ENCODE data around the gene UBLCP1.
"Not testable (repeated sequence)": the region's sequence is repeated elsewhere in the genome, so short reads cannot be mapped to it uniquely, and the experiment has no call there.

The UBLCP1 gene

GRCh38 chr5:159252195-159252594 is 10.9 kb upstream of the UBLCP1 start:
- DNase-seq (ENCODE audit: low spot score): no peak

DNA sequence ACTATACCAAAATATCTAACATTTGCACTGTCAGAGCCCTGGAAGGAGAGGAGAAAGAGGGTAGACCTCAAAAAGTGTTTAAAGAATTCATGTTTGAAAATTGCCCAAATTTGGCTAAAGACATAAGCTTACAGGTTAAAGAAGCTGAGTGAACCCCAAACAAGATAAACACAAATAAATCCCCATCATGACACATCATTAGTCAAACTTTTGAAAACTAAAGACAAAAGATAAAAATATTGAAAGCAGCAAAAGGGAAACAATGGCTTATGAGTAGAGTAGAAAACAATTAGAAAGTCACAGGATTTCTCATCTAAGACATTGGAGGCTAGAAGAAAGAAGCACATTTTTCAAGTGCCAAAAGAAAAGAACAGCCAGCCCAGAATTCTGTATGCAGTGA is 6.1 kb upstream of the UBLCP1 start:
- DNase-seq (ENCODE audit: low spot score): no peak

- DNase-seq (ENCODE audit: low spot score): no peak
Observed at GRCh38 chr5:159257629-159258283, 5.3 kb upstream of the UBLCP1 start.

GRCh38 chr5:159258361-159258760 is 4.7 kb upstream of the UBLCP1 start:
- no peak for DNase-seq (ENCODE audit: low spot score)

DNA sequence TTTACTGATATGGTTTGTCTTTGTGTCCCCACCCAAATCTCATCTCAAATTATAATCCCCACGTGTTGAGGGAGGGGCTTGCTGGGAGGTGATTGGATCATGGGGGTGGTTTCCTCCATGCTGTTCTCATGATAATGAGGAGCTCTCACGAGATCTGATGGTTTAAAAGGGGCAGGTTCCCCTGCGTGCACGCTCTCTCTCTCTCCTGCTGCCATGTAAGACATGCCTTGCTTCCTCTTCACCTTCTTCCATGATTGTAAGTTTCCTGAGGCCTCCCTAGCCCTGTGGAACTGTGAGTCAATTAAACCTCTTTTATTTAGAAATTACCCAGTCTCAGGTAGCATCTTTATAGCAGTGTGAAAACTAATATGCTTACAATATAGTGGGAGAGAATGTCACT is 2.9 kb upstream of the UBLCP1 start:
- not testable (repeated sequence) for DNase-seq (ENCODE audit: low spot score)

GRCh38 chr5:159262472-159262858 is 625 bp upstream of the UBLCP1 start:
- peak; percentile 11 for DNase-seq (ENCODE audit: low spot score)

DNA sequence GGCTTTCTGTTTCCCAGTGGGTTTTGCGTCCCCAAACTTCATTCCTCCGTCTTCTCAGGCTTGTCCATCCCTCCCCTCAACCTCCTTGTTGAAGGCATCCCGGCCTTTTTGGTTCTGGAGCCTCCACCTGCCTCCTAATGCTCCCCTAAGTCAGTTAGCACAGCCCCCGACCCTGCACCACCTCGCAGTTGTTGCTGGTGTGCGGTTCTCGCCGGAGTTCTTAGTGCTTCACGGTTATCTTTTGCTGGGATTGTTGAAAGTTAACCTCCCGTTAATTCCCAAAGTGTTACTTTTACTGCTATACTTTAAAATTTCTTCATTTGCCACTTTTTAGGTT is 447 bp downstream of the UBLCP1 start:
- DNase-seq (ENCODE audit: low spot score): no peak

DNA sequence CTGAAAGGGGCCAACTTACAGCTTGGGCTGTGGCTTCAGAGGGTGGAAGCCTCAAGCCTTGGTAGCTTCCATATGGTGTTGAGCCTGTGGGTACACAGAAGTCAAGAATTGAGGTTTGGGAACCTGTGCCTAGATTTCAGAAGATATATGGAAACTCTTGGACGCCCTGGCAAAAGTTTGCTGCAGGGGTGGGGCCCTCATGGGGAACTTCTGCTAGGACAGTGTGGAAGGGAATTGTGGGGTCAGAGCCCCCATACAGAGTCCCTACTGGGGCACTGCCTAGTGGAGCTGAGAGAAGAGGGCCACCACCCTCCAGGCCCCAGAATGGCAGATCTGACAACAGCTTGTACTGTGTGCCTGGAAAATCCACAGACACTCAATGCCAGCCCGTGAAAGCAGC is 3.7 kb downstream of the UBLCP1 start:
- DNase-seq (ENCODE audit: low spot score): not testable (repeated sequence)

GRCh38 chr5:159269723-159270122 is 6.6 kb downstream of the UBLCP1 start:
- DNase-seq (ENCODE audit: low spot score): no peak

DNA sequence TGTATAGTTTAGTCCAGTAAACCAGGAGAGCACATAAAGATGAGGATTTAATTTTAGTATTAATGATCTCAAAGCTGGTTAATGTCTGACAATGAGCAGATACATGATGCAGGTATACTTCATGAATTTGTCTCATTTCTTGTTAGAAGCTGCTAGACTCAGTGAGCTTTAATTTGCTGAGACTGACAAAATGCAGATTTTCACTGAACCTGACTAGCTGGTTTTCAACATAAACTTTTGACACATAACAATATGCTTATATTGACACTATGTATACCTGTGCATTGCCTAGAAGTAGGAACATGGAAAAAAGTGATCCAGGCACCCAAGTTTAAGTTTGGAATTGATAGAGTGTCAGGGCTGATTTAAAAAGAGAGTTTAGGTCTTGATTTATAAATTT is 10.8 kb downstream of the UBLCP1 start:
- no peak for DNase-seq (ENCODE audit: low spot score)

- no peak for DNase-seq (ENCODE audit: low spot score)
Observed at GRCh38 chr5:159274676-159275075, 11.6 kb downstream of the UBLCP1 start.

DNA sequence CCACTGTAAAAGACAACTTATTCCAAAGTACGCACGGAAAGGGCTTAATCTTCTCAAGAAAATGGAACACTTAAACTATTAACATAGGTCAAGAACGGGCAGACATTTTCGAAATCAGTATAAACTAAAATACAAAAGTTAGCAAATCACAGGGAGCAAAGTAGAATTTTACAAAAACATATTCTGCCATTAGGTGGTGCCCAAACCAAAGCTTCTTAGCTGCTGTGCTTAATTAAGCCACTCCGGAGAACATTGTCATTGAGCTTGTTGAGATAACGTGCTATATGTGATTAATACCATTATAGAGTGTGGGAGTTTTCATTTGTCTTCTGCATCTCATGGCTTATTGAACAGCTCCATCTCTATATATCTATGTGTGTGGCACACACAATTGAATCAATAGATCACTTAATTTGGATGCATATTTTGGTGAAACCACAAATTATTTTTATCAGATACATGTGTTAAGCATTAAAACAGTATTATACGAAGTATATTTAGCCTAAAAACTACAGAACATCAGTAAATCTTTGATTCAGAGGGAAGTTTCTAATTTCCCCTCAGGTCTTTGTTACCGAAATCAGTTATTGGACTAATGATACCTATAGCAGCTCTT is 23.4 kb downstream of the UBLCP1 start:
- DNase-seq (ENCODE audit: low spot score): peak; percentile 42

DNA sequence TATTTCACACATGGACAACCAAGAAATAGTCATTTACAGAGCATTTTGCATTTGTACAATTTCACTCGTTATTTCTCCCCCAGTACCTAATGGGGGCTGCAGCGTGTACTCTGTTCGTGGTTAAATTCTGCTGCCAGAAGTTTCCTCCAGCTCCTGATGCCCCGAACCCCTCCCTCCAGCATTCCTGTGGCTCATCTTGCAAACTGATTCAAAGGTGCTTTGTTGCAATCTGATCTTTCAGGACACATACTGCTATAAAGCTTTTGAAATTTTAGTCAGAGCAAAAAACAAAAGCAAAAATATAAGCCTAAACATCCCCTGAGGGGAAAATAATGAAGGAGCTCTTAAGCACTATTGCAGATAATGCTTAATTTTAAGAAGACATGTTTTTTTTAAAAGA is 27.7 kb downstream of the UBLCP1 start:
- DNase-seq (ENCODE audit: low spot score): no peak

GRCh38 chr5:159294921-159295320 is 31.8 kb downstream of the UBLCP1 start:
- no peak for DNase-seq (ENCODE audit: low spot score)

DNA sequence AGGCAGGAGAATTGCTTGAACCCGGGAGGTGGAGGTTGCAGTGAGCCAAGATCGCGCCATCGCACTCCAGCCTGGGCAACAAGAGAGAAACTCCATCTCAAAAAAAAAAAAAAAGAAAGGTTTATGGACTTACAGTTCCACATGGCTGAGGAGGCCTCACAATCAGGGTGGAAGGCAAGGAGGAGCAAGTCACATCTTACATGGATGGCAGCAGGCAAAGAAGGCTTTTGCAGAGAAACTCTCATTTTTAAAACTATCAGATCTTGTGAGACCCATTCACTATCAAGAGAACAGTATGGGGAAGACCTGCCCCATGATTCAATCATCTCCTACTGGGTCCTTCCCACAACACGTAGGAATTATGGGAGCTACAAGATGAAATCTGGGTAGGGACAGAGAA is 34.2 kb downstream of the UBLCP1 start:
- DNase-seq (ENCODE audit: low spot score): not testable (repeated sequence)

GRCh38 chr5:159301466-159301865 is 38.4 kb downstream of the UBLCP1 start:
- DNase-seq (ENCODE audit: low spot score): no peak

DNA sequence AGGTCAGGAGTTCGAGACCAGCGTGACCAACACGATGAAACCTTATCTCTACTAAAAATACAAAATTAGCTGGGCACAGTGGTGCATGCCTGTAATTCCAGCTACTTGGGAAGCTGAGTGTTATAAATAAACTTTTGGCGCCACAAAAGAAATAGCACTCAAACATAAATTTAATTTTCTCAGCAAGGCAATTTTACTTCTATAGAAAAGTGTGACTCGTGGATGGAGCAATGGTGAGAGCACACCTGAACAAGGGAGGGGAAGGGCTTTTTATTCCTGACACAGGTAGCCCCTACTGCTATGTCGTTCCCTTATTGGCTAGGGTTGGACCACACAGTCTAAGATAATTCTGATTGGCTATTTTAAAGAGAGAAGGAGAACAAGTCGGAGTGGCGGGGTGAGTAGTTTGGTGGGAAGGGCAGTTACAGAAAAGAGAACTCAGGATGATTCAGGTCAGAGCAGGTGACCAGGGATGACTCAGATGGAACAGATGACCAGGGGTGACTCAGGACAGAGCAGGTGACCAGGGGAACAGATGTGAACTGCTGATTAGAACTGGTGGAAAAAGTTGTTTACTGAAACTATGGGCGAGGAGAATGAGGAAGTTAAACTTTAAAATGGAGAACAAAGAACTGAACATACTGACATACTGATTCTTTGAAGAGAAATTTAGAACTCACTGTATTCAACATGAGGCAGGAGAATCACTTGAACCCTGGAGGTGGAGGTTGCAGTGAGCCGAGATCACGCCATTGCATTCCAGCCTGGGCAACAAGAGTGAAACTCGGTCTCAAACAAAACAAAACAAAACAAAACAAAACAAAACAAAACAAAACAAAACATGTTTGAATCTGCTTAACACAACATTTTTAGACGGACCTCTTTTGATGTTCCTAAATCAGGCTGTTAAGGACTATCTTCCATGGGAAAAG is 39.1 kb downstream of the UBLCP1 start:
- DNase-seq (ENCODE audit: low spot score): not testable (repeated sequence)

GRCh38 chr5:159303286-159303685 is 40.2 kb downstream of the UBLCP1 start:
- DNase-seq (ENCODE audit: low spot score): no peak

DNA sequence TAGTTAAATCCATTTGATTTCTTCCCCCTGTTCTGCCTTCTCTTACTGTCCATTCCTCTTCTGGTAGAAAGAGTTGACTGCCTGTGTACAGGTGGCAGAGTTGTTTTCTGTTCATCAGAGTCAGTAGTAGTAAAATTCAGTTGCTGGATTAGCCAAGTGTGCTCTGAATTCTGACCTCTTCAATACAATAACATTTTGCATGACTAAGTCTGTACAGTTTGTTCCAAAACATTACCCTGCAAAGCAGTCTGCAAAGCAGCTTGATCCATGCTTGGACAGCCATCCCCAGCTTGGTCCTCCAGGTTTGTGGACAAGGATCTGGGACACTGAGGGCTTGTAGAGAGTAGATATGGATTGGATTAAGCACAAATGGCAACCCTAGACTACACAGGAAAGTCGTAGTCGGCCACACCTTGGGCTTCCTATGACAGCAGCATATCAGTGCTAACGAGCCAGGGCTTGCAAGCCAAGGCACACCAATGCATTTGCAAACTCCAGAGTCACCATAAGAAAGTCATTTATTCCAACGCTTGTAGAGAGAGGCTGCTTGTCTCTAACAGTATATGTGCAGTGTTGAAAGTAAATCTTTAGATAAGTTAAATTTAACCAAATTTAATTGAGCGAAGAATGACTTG is 42.0 kb downstream of the UBLCP1 start:
- DNase-seq (ENCODE audit: low spot score): no peak

- no peak for DNase-seq (ENCODE audit: low spot score)
Observed at GRCh38 chr5:159309689-159310433, 46.8 kb downstream of the UBLCP1 start.

- DNase-seq (ENCODE audit: low spot score): no peak
Observed at GRCh38 chr5:159310511-159310910, 47.4 kb downstream of the UBLCP1 start.

GRCh38 chr5:159311063-159311462 is 48.0 kb downstream of the UBLCP1 start:
- DNase-seq (ENCODE audit: low spot score): no peak

All from AG20443 (cell line).